ENCODE measurements around the gene SMYD3.
"Not testable (repeated sequence)": the region's sequence is repeated elsewhere in the genome, so short reads cannot be mapped to it uniquely, and the experiment has no call there.

The SMYD3 gene

GRCh38 chr1:246048693-246049092 lies 458.4 kb downstream of the SMYD3 start:
- DNase-seq, result no peak

- no peak for DNase-seq
These were observed 463.5 kb downstream of the SMYD3 start for GRCh38 chr1:246043556-246043955.

- no peak for DNase-seq
These were observed 465.7 kb downstream of the SMYD3 start for GRCh38 chr1:246041360-246041759.

GRCh38 chr1:246040200-246040890 lies 466.7 kb downstream of the SMYD3 start:
- no peak for DNase-seq

- no peak for DNase-seq
These were observed 467.5 kb downstream of the SMYD3 start for GRCh38 chr1:246039584-246039983.

GRCh38 chr1:246037832-246038231 lies 469.2 kb downstream of the SMYD3 start:
- DNase-seq, result no peak

GRCh38 chr1:246036175-246036574 lies 470.9 kb downstream of the SMYD3 start:
- DNase-seq, result no peak

GRCh38 chr1:246035060-246035541 lies 472.0 kb downstream of the SMYD3 start:
- DNase-seq, result no peak

GRCh38 chr1:246034630-246035029 lies 472.4 kb downstream of the SMYD3 start:
- DNase-seq, result no peak

GRCh38 chr1:246032984-246033383 lies 474.1 kb downstream of the SMYD3 start:
- no peak for DNase-seq

- DNase-seq, result no peak
These were observed 475.0 kb downstream of the SMYD3 start for GRCh38 chr1:246032031-246032551.

- DNase-seq, result no peak
These were observed 477.5 kb downstream of the SMYD3 start for GRCh38 chr1:246029616-246030015.

GRCh38 chr1:246024118-246024517 lies 483.0 kb downstream of the SMYD3 start:
- not testable (repeated sequence) for DNase-seq

- DNase-seq, result no peak
These were observed 486.7 kb downstream of the SMYD3 start for GRCh38 chr1:246020211-246020954.

GRCh38 chr1:246018146-246018545 lies 488.9 kb downstream of the SMYD3 start:
- no peak for DNase-seq

GRCh38 chr1:246012341-246012740 lies 494.7 kb downstream of the SMYD3 start:
- DNase-seq, result no peak

GRCh38 chr1:246010386-246010785 lies 496.7 kb downstream of the SMYD3 start:
- DNase-seq, result no peak

- DNase-seq, result no peak
These were observed 498.7 kb downstream of the SMYD3 start for GRCh38 chr1:246008363-246008831.

GRCh38 chr1:246005067-246005466 lies 502.0 kb downstream of the SMYD3 start:
- DNase-seq, result no peak

- no peak for DNase-seq
These were observed 502.8 kb downstream of the SMYD3 start for GRCh38 chr1:246004301-246004700.

- no peak for DNase-seq
These were observed 503.7 kb downstream of the SMYD3 start for GRCh38 chr1:246003442-246003730.

GRCh38 chr1:246002725-246003441 lies 504.2 kb downstream of the SMYD3 start:
- peak; percentile 88 for DNase-seq

- DNase-seq, result no peak
These were observed 505.2 kb downstream of the SMYD3 start for GRCh38 chr1:246001837-246002230.
